Erythroblast (primary cell): ENCODE data around the gene TMEM63A.

Source experiments
- GATA1 ChIP-seq: IDR thresholded peaks from 2 replicates; pipeline ENCODE4 v1.6.1; 2011; ENCODE audit warnings: low read depth, mild to moderate bottlenecking, control low read depth, low read length, moderate library complexity
- POLR2A ChIP-seq: IDR thresholded peaks from 2 replicates; pipeline ENCODE4 v1.6.1; 2011; ENCODE audit warnings: mild to moderate bottlenecking, low read length

- TF ChIP-seq POLR2A (no peak), GATA1 (no peak)
These were observed 34.6 kb downstream of the TMEM63A start for GRCh38 chr1:225847610-225848009.
